Hepatocyte (in vitro differentiated cells): ENCODE measurements around the gene MAD1L1. TPM values are rescaled to one million over a fixed set of nuclear protein-coding genes. Genes with fewer than 3 reads are reported as not detected.

Experiments
- DNase-seq: peaks from one replicate; pipeline ENCODE4 v3.0.0-alpha.2; 2016; ENCODE audit warnings: low spot score
- H2AFZ ChIP-seq: fragments of 200-600 bp; sonication (generic); 2 replicates; pipeline ENCODE4 v1.6.0; 2016; ENCODE audit warnings: antibody characterized with exemption, mild to moderate bottlenecking
- H3K27ac ChIP-seq: fragments of 200-600 bp; sonication (generic); 2 replicates; pipeline ENCODE4 v1.5.1; 2016; ENCODE audit warnings: mild to moderate bottlenecking
- H3K27me3 ChIP-seq: fragments of 200-600 bp; sonication (generic); 2 replicates; pipeline ENCODE4 v1.6.1; 2016
- H3K36me3 ChIP-seq: fragments of 200-600 bp; sonication (generic); replicated peaks from 2 replicates; pipeline ENCODE4 v1.5.1; 2016; ENCODE audit warnings: low read depth; ENCODE audit not compliant: insufficient read depth
- H3K4me1 ChIP-seq: fragments of 200-600 bp; sonication (generic); 2 replicates; pipeline ENCODE4 v1.5.1; 2016; ENCODE audit warnings: mild to moderate bottlenecking, moderate library complexity; ENCODE audit not compliant: insufficient read depth
- H3K4me2 ChIP-seq: fragments of 200-600 bp; sonication (generic); 2 replicates; pipeline ENCODE4 v1.6.0; 2016
- H3K4me3 ChIP-seq: fragments of 200-600 bp; sonication (generic); 2 replicates; pipeline ENCODE4 v1.5.1; 2016; ENCODE audit warnings: mild to moderate bottlenecking
- H3K79me2 ChIP-seq: fragments of 200-600 bp; sonication (generic); 2 replicates; pipeline ENCODE4 v1.6.0; 2017; ENCODE audit warnings: mild to moderate bottlenecking
- H3K9me2 ChIP-seq: fragments of 200-600 bp; sonication (generic); replicated peaks from 2 replicates; pipeline ENCODE4 v1.6.0; 2017; ENCODE audit warnings: mild to moderate bottlenecking; ENCODE audit not compliant: insufficient read depth
- H3K9me3 ChIP-seq: fragments of 200-600 bp; sonication (generic); 2 replicates; pipeline ENCODE4 v1.5.1; 2016; ENCODE audit warnings: low read depth, mild to moderate bottlenecking
- H4K20me1 ChIP-seq: fragments of 200-600 bp; sonication (generic); 2 replicates; pipeline ENCODE4 v1.6.0; 2016; ENCODE audit warnings: mild to moderate bottlenecking; ENCODE audit not compliant: insufficient read depth, poor library complexity, severe bottlenecking
- EZH2 ChIP-seq: fragments of 200-600 bp; sonication (generic); IDR thresholded peaks from 2 replicates; pipeline ENCODE4 v1.6.1; 2016; ENCODE audit warnings: antibody characterized with exemption, mild to moderate bottlenecking, borderline replicate concordance
- EZH2phosphoT487 ChIP-seq: fragments of 200-600 bp; sonication (generic); IDR thresholded peaks from one replicate; pipeline ENCODE4 v1.6.1; 2018; ENCODE audit warnings: antibody characterized with exemption, mild to moderate bottlenecking, low read depth, moderate library complexity; ENCODE audit not compliant: unreplicated experiment, severe bottlenecking
- WGBS: methylation state at CpG from one replicate; pipeline ENCODE4 v1.1.6; 2016; ENCODE audit warnings: low lambda C conversion rate; ENCODE audit errors: missing lambda C conversion rate; 5-methylcytosine and 5-hydroxymethylcytosine counted together
- polyA plus RNA-seq: library from polyadenylated mRNA; unstranded; fragments of >200 nt; fragmentation: Nextera tagmentation; extraction: Ambion mirVana; gene quantifications from 2 replicates; pipeline ENCODE4 v1.2.1, GENCODE V29; 2016
- total RNA-seq: library from RNA; depleted of rRNA; stranded (reverse); fragments of >200 nt; gene quantifications from 2 replicates; pipeline ENCODE4 v1.2.3, GENCODE V29; 2014
- TF ChIP-seq, protein P1 (sequence below): fragments of 200-600 bp; sonication (generic); IDR thresholded peaks from 2 replicates; pipeline ENCODE4 v1.5.1; 2016; ENCODE audit warnings: antibody characterized with exemption, mild to moderate bottlenecking; ENCODE audit not compliant: poor library complexity

The MAD1L1 gene
- total and polyA plus RNA-seq, 2 experiments from 2014 or later = 30.7 to 31.0 TPM

- peaks cover 34% of the 10 kb centered on the region for H3K79me2 ChIP-seq
- H2AFZ ChIP-seq = no peak overlapping the region
- no peak overlapping the region for H3K4me2 ChIP-seq
- TF ChIP-seq EZH2phosphoT487 = no peak
- TF ChIP-seq, protein P1, sequence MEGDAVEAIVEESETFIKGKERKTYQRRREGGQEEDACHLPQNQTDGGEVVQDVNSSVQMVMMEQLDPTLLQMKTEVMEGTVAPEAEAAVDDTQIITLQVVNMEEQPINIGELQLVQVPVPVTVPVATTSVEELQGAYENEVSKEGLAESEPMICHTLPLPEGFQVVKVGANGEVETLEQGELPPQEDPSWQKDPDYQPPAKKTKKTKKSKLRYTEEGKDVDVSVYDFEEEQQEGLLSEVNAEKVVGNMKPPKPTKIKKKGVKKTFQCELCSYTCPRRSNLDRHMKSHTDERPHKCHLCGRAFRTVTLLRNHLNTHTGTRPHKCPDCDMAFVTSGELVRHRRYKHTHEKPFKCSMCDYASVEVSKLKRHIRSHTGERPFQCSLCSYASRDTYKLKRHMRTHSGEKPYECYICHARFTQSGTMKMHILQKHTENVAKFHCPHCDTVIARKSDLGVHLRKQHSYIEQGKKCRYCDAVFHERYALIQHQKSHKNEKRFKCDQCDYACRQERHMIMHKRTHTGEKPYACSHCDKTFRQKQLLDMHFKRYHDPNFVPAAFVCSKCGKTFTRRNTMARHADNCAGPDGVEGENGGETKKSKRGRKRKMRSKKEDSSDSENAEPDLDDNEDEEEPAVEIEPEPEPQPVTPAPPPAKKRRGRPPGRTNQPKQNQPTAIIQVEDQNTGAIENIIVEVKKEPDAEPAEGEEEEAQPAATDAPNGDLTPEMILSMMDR = no peak
- TF ChIP-seq EZH2 = no peak
- DNase-seq = no peak
- no peaks in the 10 kb centered on the region for H3K27me3 ChIP-seq
- H3K4me1 ChIP-seq = peaks cover 9% of the 10 kb centered on the region
- H3K9me3 ChIP-seq = no peaks in the 10 kb centered on the region
- no peak overlapping the region for H3K4me3 ChIP-seq
- H3K9me2 ChIP-seq = no peaks in the 10 kb centered on the region
- 95% methylated on average over 8 of the region's 8 CpGs for WGBS
- no peak overlapping the region for H3K27ac ChIP-seq
- H3K36me3 ChIP-seq = no peaks in the 10 kb centered on the region
- H4K20me1 ChIP-seq = peaks cover 11% of the 10 kb centered on the region
These were observed 2.5 kb downstream of the MAD1L1 start for GRCh38 chr7:2230226-2230625.

DNA sequence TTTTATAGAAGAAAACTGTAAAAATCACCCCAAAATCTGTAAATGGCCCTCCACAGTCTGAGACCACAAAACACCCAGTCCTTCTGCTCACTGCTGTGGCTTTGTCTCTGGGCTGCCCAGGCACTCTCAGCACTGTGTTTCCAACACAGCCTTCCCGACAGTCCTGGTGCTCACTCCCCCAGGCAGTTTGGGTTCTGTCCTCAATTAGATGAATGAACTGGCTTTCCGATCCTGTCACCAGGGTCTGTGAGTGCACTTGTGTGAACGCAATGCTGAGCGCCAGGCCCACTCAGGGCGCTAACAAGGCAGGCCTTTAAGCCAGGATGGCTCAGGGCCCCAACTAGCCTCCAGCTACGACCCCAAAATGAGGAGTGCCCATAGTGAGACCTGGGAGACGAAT is 3.3 kb downstream of the MAD1L1 start:
- peaks cover 9% of the 10 kb centered on the region for H3K4me1 ChIP-seq
- H2AFZ ChIP-seq = no peak overlapping the region
- DNase-seq = no peak
- no peak overlapping the region for H3K27ac ChIP-seq
- no peaks in the 10 kb centered on the region for H3K9me2 ChIP-seq
- H3K36me3 ChIP-seq = no peaks in the 10 kb centered on the region
- H3K4me3 ChIP-seq = no peak overlapping the region
- 91% methylated on average over 7 of the region's 7 CpGs for WGBS
- H3K79me2 ChIP-seq = peaks cover 34% of the 10 kb centered on the region
- no peaks in the 10 kb centered on the region for H3K27me3 ChIP-seq
- no peak overlapping the region for H3K4me2 ChIP-seq
- no peaks in the 10 kb centered on the region for H3K9me3 ChIP-seq
- peaks cover 11% of the 10 kb centered on the region for H4K20me1 ChIP-seq
- TF ChIP-seq EZH2 (no peak), EZH2phosphoT487 (no peak)
- TF ChIP-seq, protein P1 = no peak

DNA sequence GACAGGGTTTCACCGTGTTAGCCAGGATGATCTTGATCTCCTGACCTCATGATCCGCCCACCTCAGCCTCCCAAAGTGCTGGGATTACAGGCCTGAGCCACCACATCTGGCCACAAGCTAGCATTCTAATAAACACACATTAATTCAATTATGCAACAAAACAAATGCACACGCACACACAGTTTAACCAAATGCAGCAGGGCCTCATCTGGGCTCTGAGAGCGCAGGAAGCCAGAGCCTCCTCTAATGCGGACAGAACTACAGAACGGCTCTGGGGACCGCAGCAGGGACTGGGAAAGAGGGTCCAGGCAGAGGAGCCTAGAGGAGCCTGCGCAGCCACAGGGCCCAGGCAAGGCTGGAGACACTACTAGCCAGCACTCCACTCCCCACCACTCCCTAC is 3.8 kb downstream of the MAD1L1 start:
- no peak overlapping the region for H3K4me3 ChIP-seq
- peaks cover 34% of the 10 kb centered on the region for H3K79me2 ChIP-seq
- H3K27me3 ChIP-seq = no peaks in the 10 kb centered on the region
- H3K4me2 ChIP-seq = no peak overlapping the region
- H3K4me1 ChIP-seq = peaks cover 9% of the 10 kb centered on the region
- no peak overlapping the region for H2AFZ ChIP-seq
- WGBS = 89% methylated on average over 8 of the region's 8 CpGs
- H3K9me3 ChIP-seq = no peaks in the 10 kb centered on the region
- no peak for DNase-seq
- TF ChIP-seq EZH2 (no peak), EZH2phosphoT487 (no peak)
- TF ChIP-seq, protein P1 = no peak
- H3K27ac ChIP-seq = no peak overlapping the region
- H3K9me2 ChIP-seq = no peaks in the 10 kb centered on the region
- H3K36me3 ChIP-seq = no peaks in the 10 kb centered on the region
- H4K20me1 ChIP-seq = peaks cover 11% of the 10 kb centered on the region

- H2AFZ ChIP-seq = no peak overlapping the region
- H4K20me1 ChIP-seq = peaks cover 11% of the 10 kb centered on the region
- no peaks in the 10 kb centered on the region for H3K27me3 ChIP-seq
- H3K4me3 ChIP-seq = no peak overlapping the region
- DNase-seq = no peak
- 93% methylated on average over 15 of the region's 15 CpGs for WGBS
- H3K79me2 ChIP-seq = peaks cover 34% of the 10 kb centered on the region
- H3K9me3 ChIP-seq = no peaks in the 10 kb centered on the region
- H3K4me1 ChIP-seq = peaks cover 9% of the 10 kb centered on the region
- H3K36me3 ChIP-seq = no peaks in the 10 kb centered on the region
- no peaks in the 10 kb centered on the region for H3K9me2 ChIP-seq
- H3K27ac ChIP-seq = no peak overlapping the region
- TF ChIP-seq EZH2phosphoT487 (no peak), EZH2 (no peak)
- TF ChIP-seq, protein P1 = no peak
- no peak overlapping the region for H3K4me2 ChIP-seq
These were observed 5.0 kb downstream of the MAD1L1 start for GRCh38 chr7:2227699-2228098.
